IMR-90 (cell line): Measurements from ENCODE around the gene PLPP1.

ENCODE experiments used
- BHLHE40 ChIP-seq: fragments of 150-350 bp; IDR thresholded peaks from 2 replicates; pipeline ENCODE4 v1.6.1; 2016; ENCODE audit warnings: mild to moderate bottlenecking, low read depth, low read length
- CEBPB ChIP-seq: IDR thresholded peaks from 2 replicates; pipeline ENCODE4 v1.6.1; 2012; ENCODE audit warnings: low read depth, low read length, improper control_type of control experiment
- MAFK ChIP-seq: IDR thresholded peaks from 2 replicates; pipeline ENCODE4 v1.6.1; 2012; ENCODE audit warnings: low read depth, low read length, improper control_type of control experiment
- MAZ ChIP-seq: IDR thresholded peaks from 2 replicates; pipeline ENCODE4 v1.6.1; 2012; ENCODE audit warnings: low read depth, mild to moderate bottlenecking, low read length, improper control_type of control experiment, moderate library complexity, borderline replicate concordance
- MXI1 ChIP-seq: IDR thresholded peaks from 2 replicates; pipeline ENCODE4 v1.6.1; 2012; ENCODE audit warnings: low read depth, mild to moderate bottlenecking, low read length, moderate library complexity, borderline replicate concordance
- POLR2A ChIP-seq: IDR thresholded peaks from 2 replicates; pipeline ENCODE4 v1.6.1; 2012; ENCODE audit warnings: mild to moderate bottlenecking, low read depth, low read length
- RAD21 ChIP-seq: IDR thresholded peaks from 2 replicates; pipeline ENCODE4 v1.6.1; 2012; ENCODE audit warnings: low read length, improper control_type of control experiment
- RCOR1 ChIP-seq: IDR thresholded peaks from 2 replicates; pipeline ENCODE4 v1.6.1; 2012; ENCODE audit warnings: mild to moderate bottlenecking, low read length, improper control_type of control experiment; ENCODE audit not compliant: insufficient replicate concordance
- RFX5 ChIP-seq: IDR thresholded peaks from 2 replicates; pipeline ENCODE4 v1.8.0; 2012; ENCODE audit warnings: low read depth, mild to moderate bottlenecking, low read length, moderate library complexity
- SMC3 ChIP-seq: fragments of 150-350 bp; IDR thresholded peaks from 2 replicates; pipeline ENCODE4 v1.6.1; 2016; ENCODE audit warnings: low read depth, mild to moderate bottlenecking, antibody characterized with exemption, low read length, moderate library complexity
- TF ChIP-seq, protein P1 (sequence below): conservative IDR thresholded peaks from 2 replicates; pipeline ENCODE4 v1.5.1; 2012; ENCODE audit warnings: mild to moderate bottlenecking, low read depth, low read length, improper control_type of control experiment
- TF ChIP-seq, protein P2 (sequence below): fragments of 150-350 bp; IDR thresholded peaks from 2 replicates; pipeline ENCODE4 v1.6.1; 2017; ENCODE audit warnings: mild to moderate bottlenecking, antibody characterized with exemption, low read length, low read depth

DNA sequence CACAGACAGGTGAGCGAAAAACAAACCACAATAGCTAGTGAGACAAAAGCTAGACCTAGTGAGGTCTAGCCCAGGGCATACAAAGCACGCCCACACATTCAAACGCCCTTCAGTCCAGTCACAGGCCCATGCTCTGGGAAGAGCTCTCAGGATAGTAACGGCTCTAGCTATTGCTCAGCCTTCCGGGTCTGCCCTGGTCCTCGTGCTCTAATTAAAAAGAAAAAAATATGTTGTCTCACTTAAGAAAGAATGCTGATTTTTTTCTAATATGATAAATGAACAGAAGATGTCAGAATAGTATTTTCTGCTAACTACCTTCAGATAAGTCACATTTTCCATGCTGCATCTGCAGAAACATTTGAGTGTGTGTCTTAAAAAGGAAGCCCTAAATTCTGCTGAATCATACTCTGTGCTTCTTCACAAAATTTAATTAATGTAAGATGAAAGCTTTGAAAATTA, 94.5 kb downstream of the PLPP1 start:
- TF ChIP-seq, protein P1, sequence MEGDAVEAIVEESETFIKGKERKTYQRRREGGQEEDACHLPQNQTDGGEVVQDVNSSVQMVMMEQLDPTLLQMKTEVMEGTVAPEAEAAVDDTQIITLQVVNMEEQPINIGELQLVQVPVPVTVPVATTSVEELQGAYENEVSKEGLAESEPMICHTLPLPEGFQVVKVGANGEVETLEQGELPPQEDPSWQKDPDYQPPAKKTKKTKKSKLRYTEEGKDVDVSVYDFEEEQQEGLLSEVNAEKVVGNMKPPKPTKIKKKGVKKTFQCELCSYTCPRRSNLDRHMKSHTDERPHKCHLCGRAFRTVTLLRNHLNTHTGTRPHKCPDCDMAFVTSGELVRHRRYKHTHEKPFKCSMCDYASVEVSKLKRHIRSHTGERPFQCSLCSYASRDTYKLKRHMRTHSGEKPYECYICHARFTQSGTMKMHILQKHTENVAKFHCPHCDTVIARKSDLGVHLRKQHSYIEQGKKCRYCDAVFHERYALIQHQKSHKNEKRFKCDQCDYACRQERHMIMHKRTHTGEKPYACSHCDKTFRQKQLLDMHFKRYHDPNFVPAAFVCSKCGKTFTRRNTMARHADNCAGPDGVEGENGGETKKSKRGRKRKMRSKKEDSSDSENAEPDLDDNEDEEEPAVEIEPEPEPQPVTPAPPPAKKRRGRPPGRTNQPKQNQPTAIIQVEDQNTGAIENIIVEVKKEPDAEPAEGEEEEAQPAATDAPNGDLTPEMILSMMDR = no peak
- TF ChIP-seq POLR2A (no peak), RAD21 (no peak), SMC3 (no peak), RCOR1 (no peak), MAZ (no peak), MXI1 (no peak), MAFK (no peak), BHLHE40 (no peak), CEBPB (no peak), RFX5 (no peak)
- TF ChIP-seq, protein P2, sequence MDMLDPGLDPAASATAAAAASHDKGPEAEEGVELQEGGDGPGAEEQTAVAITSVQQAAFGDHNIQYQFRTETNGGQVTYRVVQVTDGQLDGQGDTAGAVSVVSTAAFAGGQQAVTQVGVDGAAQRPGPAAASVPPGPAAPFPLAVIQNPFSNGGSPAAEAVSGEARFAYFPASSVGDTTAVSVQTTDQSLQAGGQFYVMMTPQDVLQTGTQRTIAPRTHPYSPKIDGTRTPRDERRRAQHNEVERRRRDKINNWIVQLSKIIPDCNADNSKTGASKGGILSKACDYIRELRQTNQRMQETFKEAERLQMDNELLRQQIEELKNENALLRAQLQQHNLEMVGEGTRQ = no peak
